Gastrocnemius medialis (tissue), 4 donors: ENCODE data around the gene LARP4B. TPM values are rescaled to one million over a fixed set of nuclear protein-coding genes. Genes with fewer than 3 reads are reported as not detected.
A peak's percentile ranks its signal among the peaks of the same experiment; 100 is the strongest.

Experiments used
- ATAC-seq, 2 donors: fragments of 150-250 bp; one replicate each; pipeline ENCODE4 v1.9.1; 2016
- DNase-seq, 2 donors: peaks; one replicate each; pipeline ENCODE4 v3.0.0-alpha.2; 2019
- H3K27ac ChIP-seq, 4 donors: fragments of 200-600 bp; sonication (generic); 1 replicate in 1 of 4; 2 replicates in 3 of 4; pipeline ENCODE4 v1.5.1; 2016 to 2018; ENCODE audit warnings: mild to moderate bottlenecking in 2 of 4, moderate library complexity in 1 of 4
- H3K27me3 ChIP-seq, 3 donors: fragments of 200-600 bp; sonication (generic) in 2 of 3; 1 replicate in 1 of 3; 2 replicates in 2 of 3; pipeline versions ENCODE4 v1.5.1 to v1.6.0; 2016 to 2019; ENCODE audit warnings: mild to moderate bottlenecking in 1 of 3, moderate library complexity in 1 of 3
- H3K36me3 ChIP-seq, 2 donors: fragments of 200-600 bp; sonication (generic) in 1 of 2; one replicate each; pipeline ENCODE4 v1.5.1; 2017 to 2018
- H3K4me1 ChIP-seq, 2 donors: fragments of 200-600 bp; sonication (generic) in 1 of 2; one replicate each; pipeline ENCODE4 v1.5.1; 2016 to 2017; ENCODE audit warnings: mild to moderate bottlenecking in 2 of 2
- H3K4me3 ChIP-seq, 4 donors: fragments of 200-600 bp; sonication (generic) in 3 of 4; 1 replicate in 1 of 4; 2 replicates in 3 of 4; pipeline ENCODE4 v1.5.1; 2016 to 2019; ENCODE audit warnings: mild to moderate bottlenecking in 2 of 4
- H3K9me3 ChIP-seq, 3 donors: fragments of 200-600 bp; sonication (generic) in 2 of 3; 1 replicate in 1 of 3; 2 replicates in 2 of 3; pipeline ENCODE4 v1.5.1; 2016 to 2019
- CTCF ChIP-seq, 5 experiments: fragments of 450-650 bp in 3 of 5; fragments of 200-600 bp in 2 of 5; sonication (generic) in 2 of 5; IDR thresholded peaks in 4 of 5; conservative IDR thresholded peaks in 1 of 5; 1 replicate in 4 of 5; 2 replicates in 1 of 5; pipeline ENCODE4 v1.5.1; 2016 to 2019; ENCODE audit warnings: antibody characterized with exemption in 5 of 5, mild to moderate bottlenecking in 3 of 5, moderate library complexity in 3 of 5
- POLR2A ChIP-seq, 2 donors: fragments of 450-650 bp; IDR thresholded peaks; one replicate each; pipeline ENCODE4 v1.6.1; 2017; ENCODE audit warnings: antibody characterized with exemption in 2 of 2, mild to moderate bottlenecking in 2 of 2, moderate library complexity in 2 of 2
- in situ Hi-C, 4 donors: fragments of 200-750 bp; cut with MboI; loops; one replicate each; pipeline versions ENCODE4 v1.15.0 to v1.8.0; 2017; ENCODE audit warnings: low sequenced_read_pairs in 4 of 4
- intact Hi-C: fragments of 100-400 bp; cut with DNase I; formaldehyde crosslinking; loops from one replicate; pipeline ENCODE4 v1.15.1; 2023; ENCODE audit warnings: low total_unique reads
- total RNA-seq, 4 donors: library from RNA; depleted of rRNA; stranded (reverse); fragments of >200 nt; gene quantifications; one replicate each; pipeline versions ENCODE4 v1.1.0 to v1.2.3, GENCODE V29; 2016

Gene LARP4B
- total RNA-seq, 4 donors from 2014 or later = 29.7 to 45.6 (median 40.0) TPM

- H3K9me3 ChIP-seq = no peaks in the 10 kb centered on the region
- no peak overlapping the region for H3K4me3 ChIP-seq
- no peak for TF ChIP-seq POLR2A (IDR thresholded peaks at IDR 0.05)
- TF ChIP-seq CTCF (IDR thresholded peaks at IDR 0.05 in 4 of 5, conservative IDR thresholded peaks at IDR 0.05 in 1 of 5) = no peak
- no peak for ATAC-seq
- H3K27me3 ChIP-seq = no peaks in the 10 kb centered on the region
- DNase-seq = no peak
- H3K27ac ChIP-seq = no peak overlapping the region
- peaks cover 0 to 6% of the 10 kb centered on the region in 2 donors for H3K36me3 ChIP-seq
- in situ Hi-C loops (no loop called here), intact Hi-C loops (no loop called here)
- H3K4me1 ChIP-seq = peaks cover 10 to 11% of the 10 kb centered on the region in 2 donors
Measured at GRCh38 chr10:850093-850492, 81.4 kb downstream of the LARP4B start.

- in situ Hi-C loops (no loop called here), intact Hi-C loops (no loop called here)
- Histone ChIP-seq H3K4me1 (peaks cover 10 to 11% of the 10 kb centered on the region in 2 donors), H3K9me3 (no peaks in the 10 kb centered on the region), H3K27me3 (no peaks in the 10 kb centered on the region), H3K36me3 (peaks cover 0 to 12% of the 10 kb centered on the region in 2 donors), H3K4me3 (no peak overlapping the region), H3K27ac (no peak overlapping the region)
- ATAC-seq (peak in 1 of 2 donors; percentile 30), DNase-seq (no peak)
- TF ChIP-seq CTCF (IDR thresholded peaks at IDR 0.05 in 4 of 5, conservative IDR thresholded peaks at IDR 0.05 in 1 of 5) = no peak
- no peak for TF ChIP-seq POLR2A (IDR thresholded peaks at IDR 0.05)
Measured at GRCh38 chr10:847868-848267, 83.6 kb downstream of the LARP4B start.

- H3K36me3 ChIP-seq = peaks cover 0 to 27% of the 10 kb centered on the region in 2 donors
- no peak for ATAC-seq
- TF ChIP-seq POLR2A (IDR thresholded peaks at IDR 0.05) (no peak), CTCF (IDR thresholded peaks at IDR 0.05 in 4 of 5, conservative IDR thresholded peaks at IDR 0.05 in 1 of 5) (no peak)
- H3K27me3 ChIP-seq = no peaks in the 10 kb centered on the region
- intact Hi-C loops (no loop called here), in situ Hi-C loops (no loop called here)
- DNase-seq = no peak
- H3K9me3 ChIP-seq = no peaks in the 10 kb centered on the region
- peak overlapping the region in 1 of 4 donors; percentile 14 for H3K27ac ChIP-seq
- peaks cover 10 to 11% of the 10 kb centered on the region in 2 donors for H3K4me1 ChIP-seq
- no peak overlapping the region for H3K4me3 ChIP-seq
Measured at GRCh38 chr10:846126-846685, 85.3 kb downstream of the LARP4B start.

- in situ Hi-C loops = no loop called here
- Histone ChIP-seq H3K9me3 (no peaks in the 10 kb centered on the region), H3K4me1 (peaks cover 10 to 11% of the 10 kb centered on the region in 2 donors), H3K36me3 (peaks cover 0 to 34% of the 10 kb centered on the region in 2 donors), H3K27me3 (no peaks in the 10 kb centered on the region), H3K4me3 (no peak overlapping the region), H3K27ac (no peak overlapping the region)
- ATAC-seq (no peak), DNase-seq (no peak)
- no peak for TF ChIP-seq POLR2A (IDR thresholded peaks at IDR 0.05)
- no peak for TF ChIP-seq CTCF (IDR thresholded peaks at IDR 0.05 in 4 of 5, conservative IDR thresholded peaks at IDR 0.05 in 1 of 5)
- intact Hi-C loops = no loop called here
Measured at GRCh38 chr10:845526-845925, 86.0 kb downstream of the LARP4B start.

- in situ Hi-C loops (no loop called here), intact Hi-C loops (no loop called here)
- Histone ChIP-seq H3K4me1 (peaks cover 10 to 11% of the 10 kb centered on the region in 2 donors), H3K27me3 (no peaks in the 10 kb centered on the region), H3K4me3 (no peak overlapping the region), H3K9me3 (no peaks in the 10 kb centered on the region), H3K27ac (no peak overlapping the region), H3K36me3 (peaks cover 0 to 39% of the 10 kb centered on the region in 2 donors)
- no peak for TF ChIP-seq POLR2A (IDR thresholded peaks at IDR 0.05)
- TF ChIP-seq CTCF (IDR thresholded peaks at IDR 0.05 in 4 of 5, conservative IDR thresholded peaks at IDR 0.05 in 1 of 5) = no peak
- no peak for ATAC-seq
- no peak for DNase-seq
Measured at GRCh38 chr10:844552-844951, 87.0 kb downstream of the LARP4B start.
